ENCODE measurements around the gene CNTNAP3B. TPM values are rescaled to one million over a fixed set of nuclear protein-coding genes. Genes with fewer than 3 reads are reported as not detected.
A peak's percentile ranks its signal among the peaks of the same experiment; 100 is the strongest.
"Not testable (repeated sequence)": the region's sequence is repeated elsewhere in the genome, so short reads cannot be mapped to it uniquely, and the experiment has no call there.

CNTNAP3B gene
- total RNA-seq: 10 to 100 TPM in 1 of 2 donors, 1 to 10 TPM in 1; 6.8 to 19.7 TPM

GRCh38 chr9:42129073-42129729 lies at the start of gene CNTNAP3B:
Gene CNTNAP3B (minus strand): TSS chr9:42129426. CDS start chr9:42129094, 332 bp downstream.
- H3K27ac ChIP-seq: peak within 1 kb of the TSS; percentile 61 to 62
- H3K4me1 ChIP-seq: not testable (repeated sequence)

GRCh38 chr9:42160299-42160698 lies 31.1 kb upstream of the CNTNAP3B start:
- DNase-seq (ENCODE audit: low spot score): not testable (repeated sequence)
- TF ChIP-seq, protein P1, sequence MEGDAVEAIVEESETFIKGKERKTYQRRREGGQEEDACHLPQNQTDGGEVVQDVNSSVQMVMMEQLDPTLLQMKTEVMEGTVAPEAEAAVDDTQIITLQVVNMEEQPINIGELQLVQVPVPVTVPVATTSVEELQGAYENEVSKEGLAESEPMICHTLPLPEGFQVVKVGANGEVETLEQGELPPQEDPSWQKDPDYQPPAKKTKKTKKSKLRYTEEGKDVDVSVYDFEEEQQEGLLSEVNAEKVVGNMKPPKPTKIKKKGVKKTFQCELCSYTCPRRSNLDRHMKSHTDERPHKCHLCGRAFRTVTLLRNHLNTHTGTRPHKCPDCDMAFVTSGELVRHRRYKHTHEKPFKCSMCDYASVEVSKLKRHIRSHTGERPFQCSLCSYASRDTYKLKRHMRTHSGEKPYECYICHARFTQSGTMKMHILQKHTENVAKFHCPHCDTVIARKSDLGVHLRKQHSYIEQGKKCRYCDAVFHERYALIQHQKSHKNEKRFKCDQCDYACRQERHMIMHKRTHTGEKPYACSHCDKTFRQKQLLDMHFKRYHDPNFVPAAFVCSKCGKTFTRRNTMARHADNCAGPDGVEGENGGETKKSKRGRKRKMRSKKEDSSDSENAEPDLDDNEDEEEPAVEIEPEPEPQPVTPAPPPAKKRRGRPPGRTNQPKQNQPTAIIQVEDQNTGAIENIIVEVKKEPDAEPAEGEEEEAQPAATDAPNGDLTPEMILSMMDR (IDR thresholded peaks at IDR 0.05): peak in 1 of 2 donors; percentile 53

More at GRCh38 chr9:42129073-42129729, at the start of gene CNTNAP3B:
- not testable (repeated sequence) for H3K36me3 ChIP-seq; H3K27me3 ChIP-seq; H3K9me3 ChIP-seq; DNase-seq (ENCODE audit: low spot score)
- peak within 1 kb of the TSS; percentile 26 to 48 for H3K4me3 ChIP-seq

DNA sequence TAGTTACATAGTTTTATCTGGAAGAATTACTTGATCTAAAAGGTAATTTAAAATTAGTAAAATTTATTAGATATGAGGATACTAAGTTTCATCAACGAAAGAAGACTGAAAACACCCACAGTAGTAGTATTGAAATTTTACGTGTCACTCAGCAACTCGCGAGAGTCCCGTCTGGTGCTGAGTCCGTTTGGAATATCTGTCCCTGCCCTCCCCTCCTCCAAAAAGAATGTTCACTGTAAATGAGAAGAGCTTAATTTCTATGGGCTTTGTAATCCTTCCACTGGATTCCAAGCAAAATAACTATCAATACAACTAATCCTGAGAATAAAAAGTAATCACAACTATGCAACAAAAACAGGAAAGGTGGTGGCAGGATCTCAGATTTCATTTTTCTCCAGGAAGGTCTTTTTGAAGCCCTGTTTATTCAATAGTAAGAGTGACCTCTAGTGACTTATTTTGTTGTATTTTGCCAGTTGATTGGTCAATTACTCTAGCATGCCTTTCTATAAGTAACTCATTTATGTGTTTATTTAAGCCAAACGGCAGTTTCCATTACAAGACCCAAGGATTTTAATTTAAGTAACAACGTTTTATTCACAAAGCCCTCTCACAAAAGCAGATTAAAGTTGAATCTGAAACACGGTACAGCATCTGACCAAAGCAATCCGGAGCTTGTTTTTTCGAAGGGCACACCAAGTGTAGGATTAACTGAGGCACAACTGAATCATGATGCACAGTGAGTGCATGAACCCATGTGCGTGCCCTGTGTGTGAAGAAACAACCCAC lies 2.0 kb downstream of the CNTNAP3B start:
- H3K27ac ChIP-seq: peak overlapping the region; percentile 26 to 61

More at GRCh38 chr9:42160299-42160698, 31.1 kb upstream of the CNTNAP3B start:
- H3K27ac ChIP-seq, H3K36me3 ChIP-seq, H3K4me3 ChIP-seq, H3K4me1 ChIP-seq, H3K9me3 ChIP-seq, H3K27me3 ChIP-seq: not testable (repeated sequence)

GRCh38 chr9:42121007-42121406 lies 8.2 kb downstream of the CNTNAP3B start:
- H3K36me3 ChIP-seq; H3K4me3 ChIP-seq; H3K27me3 ChIP-seq; H3K9me3 ChIP-seq; H3K27ac ChIP-seq; DNase-seq (ENCODE audit: low spot score); H3K4me1 ChIP-seq: not testable (repeated sequence)

More for the DNA sequence above, 2.0 kb downstream of the CNTNAP3B start:
- H3K4me3 ChIP-seq: peak overlapping the region; percentile 23 to 39
- not testable (repeated sequence) for H3K9me3 ChIP-seq; DNase-seq (ENCODE audit: low spot score); H3K4me1 ChIP-seq; H3K36me3 ChIP-seq; H3K27me3 ChIP-seq
- TF ChIP-seq, protein P1 (IDR thresholded peaks at IDR 0.05): peak in 1 of 2 donors; percentile 28

DNA sequence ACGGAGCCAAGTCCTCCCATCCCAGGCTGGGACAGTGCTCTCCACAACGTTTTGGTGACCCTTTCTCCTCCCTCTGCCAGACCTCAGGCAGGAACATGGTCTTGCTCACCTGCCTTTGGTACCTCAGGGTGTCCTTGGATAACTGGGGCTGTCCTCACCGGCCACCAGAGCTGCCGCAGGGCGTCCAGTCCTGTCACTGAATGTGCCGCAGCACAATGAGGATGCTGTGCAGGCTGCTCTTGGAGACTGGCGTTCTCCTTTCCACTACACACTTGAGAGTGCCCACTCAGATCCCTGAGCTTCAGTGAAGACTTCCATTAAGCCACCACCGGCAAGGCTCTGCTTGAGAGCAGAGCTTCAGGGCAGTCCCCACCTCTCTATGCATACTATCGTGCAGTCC lies 33.3 kb downstream of the CNTNAP3B start:
- H3K27ac ChIP-seq: not testable (repeated sequence)

DNA sequence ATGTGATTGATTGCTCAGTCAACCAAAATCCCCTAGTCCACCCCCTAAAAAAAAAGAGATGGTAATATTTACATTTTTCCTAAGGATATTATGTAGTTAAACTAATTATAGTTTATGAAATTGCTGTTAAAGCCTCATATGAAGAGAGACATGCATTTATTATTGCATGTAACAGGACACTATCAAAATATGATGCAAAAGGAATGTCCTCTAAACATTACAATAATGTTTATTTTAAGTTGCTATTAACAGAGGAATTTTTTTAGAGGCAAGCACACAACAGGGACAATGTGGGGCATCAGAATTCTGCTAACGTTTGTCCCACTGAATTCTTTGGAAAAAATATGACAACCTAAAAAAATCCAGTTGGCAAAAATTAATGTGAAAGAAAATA lies 44.7 kb downstream of the CNTNAP3B start:
- H3K27ac ChIP-seq; H3K9me3 ChIP-seq; H3K36me3 ChIP-seq; H3K4me3 ChIP-seq; H3K4me1 ChIP-seq; DNase-seq (ENCODE audit: low spot score); H3K27me3 ChIP-seq: not testable (repeated sequence)

More for the DNA sequence above, 33.3 kb downstream of the CNTNAP3B start:
- not testable (repeated sequence) for H3K27me3 ChIP-seq; DNase-seq (ENCODE audit: low spot score); H3K4me3 ChIP-seq; H3K36me3 ChIP-seq; H3K9me3 ChIP-seq; H3K4me1 ChIP-seq

DNA sequence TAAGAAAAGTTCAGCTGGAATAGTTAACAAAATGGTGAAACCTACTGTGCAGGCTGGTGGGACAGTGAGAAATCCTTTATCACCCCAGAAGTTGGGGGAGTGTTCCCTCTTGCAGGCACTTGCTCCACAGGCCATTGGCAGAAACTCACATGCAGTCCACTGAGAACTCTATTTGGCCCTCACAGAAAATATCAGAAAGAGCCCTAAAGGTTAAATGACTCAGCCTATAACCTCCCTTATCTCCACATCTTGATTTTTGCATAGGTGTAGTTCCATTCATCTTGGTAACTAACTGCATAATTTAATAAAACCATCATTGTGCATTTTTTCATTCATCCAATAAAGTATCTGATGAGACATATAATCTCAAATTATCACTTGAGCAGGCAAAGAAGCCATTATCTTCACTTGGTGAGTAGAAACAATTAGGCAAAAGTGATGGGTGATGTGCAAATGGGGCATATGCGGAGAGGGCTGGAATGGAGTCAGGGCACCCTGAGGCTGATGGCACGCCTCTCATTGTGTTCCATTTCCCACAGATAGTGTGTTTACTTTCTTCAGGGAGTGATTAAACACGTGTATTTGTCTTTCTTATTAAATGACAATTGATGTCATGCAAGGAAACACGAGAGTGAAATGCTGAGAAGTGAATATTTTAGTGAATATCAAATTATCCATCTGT lies 45.2 kb downstream of the CNTNAP3B start:
- H3K27me3 ChIP-seq; H3K27ac ChIP-seq; H3K9me3 ChIP-seq; H3K4me3 ChIP-seq; H3K36me3 ChIP-seq; DNase-seq (ENCODE audit: low spot score); H3K4me1 ChIP-seq: not testable (repeated sequence)

DNA sequence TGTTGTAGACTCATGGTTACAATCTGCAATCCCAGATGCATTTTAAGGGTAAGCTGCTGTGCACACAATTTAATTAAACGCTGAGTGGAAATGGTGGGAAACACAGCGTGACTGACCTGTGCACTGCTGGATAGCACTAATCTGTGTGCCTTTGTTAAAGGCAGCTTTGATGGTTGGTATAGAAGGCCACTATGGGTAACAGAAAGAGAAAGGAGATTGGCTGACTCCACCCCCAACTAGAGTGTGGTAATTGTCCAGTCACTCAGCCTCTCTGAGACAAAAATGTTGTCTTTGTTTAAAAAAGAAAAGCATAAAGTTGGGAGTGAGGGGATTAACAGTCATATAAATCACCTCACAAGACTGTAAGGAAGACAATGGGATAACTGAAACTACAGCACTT lies 48.9 kb downstream of the CNTNAP3B start:
- H3K36me3 ChIP-seq; H3K27me3 ChIP-seq; H3K4me1 ChIP-seq; H3K27ac ChIP-seq; H3K4me3 ChIP-seq; H3K9me3 ChIP-seq; DNase-seq (ENCODE audit: low spot score): not testable (repeated sequence)

- H3K27ac ChIP-seq; H3K4me1 ChIP-seq; H3K36me3 ChIP-seq; H3K9me3 ChIP-seq; H3K4me3 ChIP-seq; DNase-seq (ENCODE audit: low spot score); H3K27me3 ChIP-seq: not testable (repeated sequence)
Observed at GRCh38 chr9:42074868-42075267, 54.4 kb downstream of the CNTNAP3B start.

DNA sequence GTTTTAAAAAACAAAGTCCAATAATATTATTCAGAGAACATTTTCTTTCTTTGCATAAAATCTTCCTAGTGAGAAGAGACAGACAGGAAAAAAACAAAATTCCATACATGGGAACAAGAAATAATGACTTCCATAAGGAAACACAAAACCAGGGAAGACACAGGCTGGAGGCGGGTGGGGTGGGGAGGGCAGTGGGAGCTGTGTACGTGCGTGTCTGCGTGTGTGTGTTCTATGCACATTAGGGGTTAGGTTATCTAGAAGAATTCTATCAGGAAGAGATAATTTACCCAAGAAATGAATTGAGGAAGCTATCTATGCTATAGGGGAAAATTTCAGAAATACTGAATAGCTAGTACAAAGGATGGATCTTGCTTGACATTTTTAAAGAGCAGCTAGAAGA lies 58.2 kb downstream of the CNTNAP3B start:
- not testable (repeated sequence) for H3K4me3 ChIP-seq; H3K27ac ChIP-seq; H3K27me3 ChIP-seq; H3K9me3 ChIP-seq; H3K4me1 ChIP-seq; H3K36me3 ChIP-seq; DNase-seq (ENCODE audit: low spot score)

DNA sequence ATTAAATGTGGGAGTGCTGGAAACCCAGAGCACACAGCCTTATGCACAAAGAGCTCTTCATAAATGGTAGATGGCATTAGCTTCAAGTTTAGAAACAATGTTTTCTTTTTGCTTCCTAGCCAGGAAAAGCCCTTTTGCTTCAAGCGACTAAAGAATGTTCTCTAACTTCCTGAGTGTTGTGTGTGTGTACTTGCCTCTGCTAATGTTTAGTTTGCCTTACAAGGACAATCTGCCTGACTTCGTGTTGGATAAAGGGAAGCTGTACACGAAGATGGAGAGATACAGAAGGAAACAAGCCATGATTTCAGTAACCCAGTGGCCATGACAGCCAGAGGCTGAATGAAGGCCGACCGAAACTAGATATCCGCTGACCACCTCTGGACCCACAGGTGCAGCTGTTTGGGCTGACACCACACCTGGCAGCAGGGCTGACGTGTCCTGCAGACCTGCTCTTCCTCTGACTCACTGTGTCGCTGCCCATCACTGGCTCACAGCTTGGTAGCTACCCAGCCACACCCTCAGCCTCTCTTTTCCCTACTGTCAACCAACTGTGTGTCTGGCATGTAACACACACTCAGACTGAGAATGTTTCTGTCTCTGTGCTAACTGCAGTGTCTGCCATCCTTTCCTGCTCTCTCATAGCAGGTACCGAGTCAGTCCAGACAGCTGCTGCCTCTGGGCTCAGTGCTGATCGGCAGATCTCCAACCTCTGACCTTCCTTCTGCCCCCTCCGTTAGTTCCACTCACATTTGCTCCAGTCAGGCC lies 59.0 kb downstream of the CNTNAP3B start:
- not testable (repeated sequence) for H3K4me1 ChIP-seq; H3K4me3 ChIP-seq; DNase-seq (ENCODE audit: low spot score); H3K9me3 ChIP-seq; H3K27ac ChIP-seq; H3K27me3 ChIP-seq; H3K36me3 ChIP-seq

DNA sequence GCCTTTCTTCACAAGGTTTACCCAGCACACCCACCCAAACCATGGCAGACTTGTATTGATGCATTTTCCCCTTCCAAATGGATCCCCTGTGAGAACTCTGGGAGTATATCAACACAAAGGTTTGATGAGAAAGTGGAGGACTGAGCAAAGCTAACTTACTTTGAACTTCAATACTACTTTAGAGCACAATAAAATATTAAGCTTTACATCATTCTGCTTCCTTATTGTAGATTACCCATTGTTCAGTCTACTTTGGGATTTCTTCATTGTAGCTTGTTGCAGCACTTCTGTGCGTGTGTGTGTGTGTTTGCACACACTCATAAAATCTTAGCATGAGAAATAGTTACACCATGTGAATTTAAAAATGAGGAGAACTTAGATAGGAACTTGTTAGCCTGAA lies 75.4 kb downstream of the CNTNAP3B start:
- not testable (repeated sequence) for H3K9me3 ChIP-seq; H3K4me1 ChIP-seq; DNase-seq (ENCODE audit: low spot score); H3K4me3 ChIP-seq; H3K27me3 ChIP-seq; H3K27ac ChIP-seq; H3K36me3 ChIP-seq

All from right atrium auricular region (tissue), 2 donors.